NT2/D1 (cell line): ENCODE results near the gene TP53BP2.

Experiments
- YY1 ChIP-seq: IDR thresholded peaks from 2 replicates; pipeline ENCODE4 v1.6.1; 2011; ENCODE audit not compliant: insufficient read length, insufficient read depth
- ZNF274 ChIP-seq: IDR thresholded peaks from 2 replicates; pipeline ENCODE4 v1.6.1; 2011; ENCODE audit warnings: mild to moderate bottlenecking, low read depth, low read length

DNA sequence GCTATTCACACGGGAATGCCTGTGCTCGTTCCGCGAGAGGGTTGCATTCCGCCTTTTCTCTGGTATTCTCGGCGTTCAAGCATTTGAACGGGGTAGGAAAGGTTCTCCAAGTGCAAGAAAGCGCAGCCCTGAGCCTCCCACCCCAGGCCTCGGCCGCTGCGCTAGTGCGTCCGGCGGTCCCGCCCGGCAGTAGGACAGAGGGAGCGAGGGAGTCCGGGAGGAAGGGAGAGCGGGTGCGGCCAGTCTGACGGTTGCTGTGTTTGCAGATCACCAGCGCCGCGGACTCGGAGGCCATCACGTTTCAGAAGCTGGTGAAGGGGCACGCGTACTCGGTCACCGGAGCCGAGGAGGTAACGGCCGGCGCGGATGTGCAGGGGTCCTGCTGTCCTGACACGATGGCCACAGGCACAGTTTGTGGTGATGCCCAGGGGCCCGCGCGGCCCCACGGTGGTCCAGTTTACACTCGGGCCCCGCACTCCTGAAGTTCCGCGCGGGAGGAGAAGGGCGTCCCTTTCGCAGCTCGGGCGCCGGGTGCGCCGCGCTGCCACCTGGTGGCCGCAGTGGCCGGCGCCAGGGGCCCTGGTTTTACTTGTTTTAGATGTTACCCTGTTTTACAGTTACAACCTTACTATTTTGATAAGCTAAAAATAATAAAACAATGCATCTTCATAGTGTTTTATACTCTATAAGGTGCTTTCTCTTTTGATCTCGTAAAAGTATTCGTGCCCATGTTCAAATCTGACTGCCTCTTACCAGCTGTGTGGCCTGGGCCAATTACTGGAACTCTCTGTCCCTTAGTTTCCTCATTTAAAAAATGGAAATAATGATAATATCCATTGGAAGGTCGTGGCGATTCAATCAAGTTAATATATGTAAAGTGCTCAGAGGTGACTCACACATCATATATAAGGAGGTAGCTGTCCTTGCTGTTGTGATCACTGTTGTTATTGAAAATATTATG, 96.7 kb downstream of the TP53BP2 start:
- no peak for TF ChIP-seq YY1
- TF ChIP-seq ZNF274: no peak
